H1 (cell line): Measurements from ENCODE around the gene CFAP65. TPM values are rescaled to one million over a fixed set of nuclear protein-coding genes. Genes with fewer than 3 reads are reported as not detected.

ENCODE experiments used
- CTCF ChIA-PET: fragments of 300-600 bp; sonication (Branson Sonifier 250); formaldehyde crosslinking; loops from one replicate; lab custom pipeline; 2021; ENCODE audit not compliant: partially characterized antibody; lab: Charles Lee
- POLR2A ChIA-PET: fragments of 300-600 bp; sonication (Branson Sonifier 250); formaldehyde crosslinking; loops from one replicate; lab custom pipeline; 2021; ENCODE audit warnings: inconsistent platforms; ENCODE audit not compliant: partially characterized antibody; lab: Charles Lee
- DNase-seq, 2 experiments: peaks; one replicate each; pipeline versions ENCODE4 v3.0.0 to v3.0.0-alpha.2; 2010 to 2022; ENCODE audit warnings: low spot score in 2 of 2, low read depth in 1 of 2, mixed read lengths in 1 of 2
- FAIRE-seq: peaks from 2 replicates; lab custom pipeline; 2011; peaks lifted over from hg19 to GRCh38; lab: Jason Lieb, UNC
- H2AFZ ChIP-seq: 2 replicates; pipeline ENCODE4 v1.8.1; 2012; ENCODE audit warnings: low read length, inconsistent platforms
- H2AK5ac ChIP-seq: 2 replicates; pipeline ENCODE4 v1.6.1; 2013; ENCODE audit warnings: low read depth, low read length
- H2BK120ac ChIP-seq: replicated peaks from 2 replicates; pipeline ENCODE3; 2013; ENCODE audit warnings: low read depth, low read length, inconsistent platforms
- H2BK12ac ChIP-seq: 2 replicates; pipeline ENCODE4 v1.6.1; 2013; ENCODE audit warnings: low read depth, low read length
- H2BK15ac ChIP-seq: 2 replicates; pipeline ENCODE4 v1.6.1; 2013; ENCODE audit warnings: low read length
- H2BK20ac ChIP-seq: 2 replicates; pipeline ENCODE4 v1.6.1; 2013; ENCODE audit warnings: low read length
- H2BK5ac ChIP-seq: 2 replicates; pipeline ENCODE4 v1.6.1; 2013; ENCODE audit warnings: low read depth, low read length
- H3K14ac ChIP-seq: 2 replicates; pipeline ENCODE4 v1.6.1; 2013; ENCODE audit warnings: inconsistent platforms; ENCODE audit not compliant: insufficient read length
- H3K18ac ChIP-seq: 2 replicates; pipeline ENCODE4 v1.6.1; 2013; ENCODE audit warnings: low read length; ENCODE audit errors: extremely low read depth
- H3K23ac ChIP-seq: 2 replicates; pipeline ENCODE4 v1.6.1; 2013; ENCODE audit warnings: inconsistent platforms; ENCODE audit not compliant: insufficient read length
- H3K23me2 ChIP-seq: 2 replicates; pipeline ENCODE4 v1.6.1; 2013; ENCODE audit warnings: low read depth, low read length
- H3K27ac ChIP-seq: 2 replicates; pipeline ENCODE4 v1.6.1; 2011; ENCODE audit warnings: low read depth, low read length, inconsistent platforms
- H3K27me3 ChIP-seq, 4 experiments: replicated peaks in 1 of 4; 1 replicate in 1 of 4; 2 replicates in 3 of 4; pipeline versions ENCODE4 v1.6.1 to v1.8.1; 2011 to 2013; ENCODE audit warnings: low read length in 3 of 4, mild to moderate bottlenecking in 3 of 4, inconsistent platforms in 2 of 4, mixed read lengths in 2 of 4, moderate library complexity in 1 of 4; ENCODE audit not compliant: control insufficient read depth in 3 of 4, insufficient read depth in 3 of 4; ENCODE audit errors: extremely low read depth in 1 of 4
- H3K36me3 ChIP-seq, 4 experiments: 2 replicates each; pipeline versions ENCODE4 v1.6.1 to v1.8.1; 2011 to 2013; ENCODE audit warnings: mild to moderate bottlenecking in 4 of 4, low read length in 3 of 4, moderate library complexity in 2 of 4, control low read depth in 1 of 4, inconsistent platforms in 1 of 4; ENCODE audit not compliant: insufficient read depth in 4 of 4, control insufficient read depth in 2 of 4
- H3K4ac ChIP-seq: replicated peaks from 2 replicates; pipeline ENCODE3; 2013; ENCODE audit warnings: low read length, low read depth, mixed read lengths, inconsistent platforms; ENCODE audit not compliant: insufficient read length
- H3K4me1 ChIP-seq, 4 experiments: replicated peaks in 1 of 4; 1 replicate in 1 of 4; 2 replicates in 3 of 4; pipeline versions ENCODE4 v1.6.1 to v1.8.1; 2011 to 2013; ENCODE audit warnings: low read length in 3 of 4, inconsistent platforms in 2 of 4, mixed read lengths in 1 of 4; ENCODE audit not compliant: insufficient read depth in 4 of 4, control insufficient read depth in 3 of 4
- H3K4me2 ChIP-seq, 2 experiments: 2 replicates each; pipeline versions ENCODE4 v1.6.1 to v1.8.1; 2011 to 2013; ENCODE audit warnings: low read depth in 2 of 2, low read length in 2 of 2, control low read depth in 1 of 2, inconsistent platforms in 1 of 2, mild to moderate bottlenecking in 1 of 2; ENCODE audit not compliant: insufficient read depth in 1 of 2
- H3K4me3 ChIP-seq, 4 experiments: fragments of 200-600, 300-600 bp in 1 of 4; sonication (generic), shearing (Covaris generic), sonication (Bioruptor Twin) in 1 of 4; 2 replicates each; pipeline versions ENCODE4 v1.5.1 to v1.8.1; 2011 to 2016; ENCODE audit warnings: low read length in 4 of 4, low read depth in 3 of 4, control low read depth in 2 of 4, inconsistent platforms in 2 of 4, mild to moderate bottlenecking in 2 of 4, mixed read lengths in 1 of 4, moderate library complexity in 1 of 4; ENCODE audit not compliant: insufficient read depth in 2 of 4; ENCODE audit errors: extremely low read depth in 1 of 4
- H3K56ac ChIP-seq: replicated peaks from 2 replicates; pipeline ENCODE3; 2013; ENCODE audit warnings: low read depth, mild to moderate bottlenecking, mixed read lengths, low read length, inconsistent platforms; ENCODE audit not compliant: insufficient read length
- H3K79me1 ChIP-seq: 2 replicates; pipeline ENCODE4 v1.6.1; 2013; ENCODE audit warnings: low read depth, low read length, control low read depth
- H3K79me2 ChIP-seq, 2 experiments: 2 replicates each; pipeline versions ENCODE4 v1.6.1 to v1.8.1; 2012 to 2013; ENCODE audit warnings: low read length in 2 of 2, mild to moderate bottlenecking in 2 of 2, inconsistent platforms in 1 of 2; ENCODE audit not compliant: insufficient read depth in 2 of 2, control insufficient read depth in 1 of 2
- H3K9ac ChIP-seq, 4 experiments: replicated peaks in 1 of 4; 1 replicate in 1 of 4; 2 replicates in 3 of 4; pipeline versions ENCODE4 v1.6.1 to v1.8.1; 2011 to 2013; ENCODE audit warnings: low read depth in 3 of 4, low read length in 3 of 4, control low read depth in 2 of 4, mild to moderate bottlenecking in 2 of 4, moderate library complexity in 2 of 4, inconsistent platforms in 1 of 4; ENCODE audit errors: extremely low read depth in 1 of 4
- H3K9me3 ChIP-seq, 2 experiments: 2 replicates each; pipeline versions ENCODE4 v1.6.1 to v1.8.1; 2012 to 2013; ENCODE audit warnings: mild to moderate bottlenecking in 2 of 2, moderate library complexity in 2 of 2, control low read depth in 1 of 2, inconsistent platforms in 1 of 2, low read depth in 1 of 2, low read length in 1 of 2, mixed read lengths in 1 of 2; ENCODE audit not compliant: insufficient read depth in 2 of 2
- H4K20me1 ChIP-seq, 2 experiments: replicated peaks in 1 of 2; 2 replicates each; pipeline versions ENCODE3 to v1.8.1; 2011 to 2013; ENCODE audit warnings: inconsistent platforms in 2 of 2, low read length in 2 of 2, mild to moderate bottlenecking in 1 of 2; ENCODE audit not compliant: insufficient read depth in 2 of 2, control insufficient read depth in 1 of 2
- H4K5ac ChIP-seq: 2 replicates; pipeline ENCODE4 v1.6.1; 2013; ENCODE audit warnings: low read length, low read depth, mixed read lengths, inconsistent platforms; ENCODE audit not compliant: insufficient read length
- H4K8ac ChIP-seq: 2 replicates; pipeline ENCODE4 v1.8.0; 2013; ENCODE audit warnings: mild to moderate bottlenecking, moderate library complexity, low read length, inconsistent platforms; ENCODE audit not compliant: insufficient read depth; ENCODE audit errors: extremely low read depth
- H4K91ac ChIP-seq: replicated peaks from 2 replicates; pipeline ENCODE3; 2013; ENCODE audit warnings: low read length, mixed read lengths, inconsistent platforms; ENCODE audit not compliant: insufficient read length
- CREB1 ChIP-seq: IDR thresholded peaks from 2 replicates; pipeline ENCODE4 v1.6.1; 2012; ENCODE audit warnings: inconsistent platforms
- E2F6 ChIP-seq: IDR thresholded peaks from 2 replicates; pipeline ENCODE4 v1.6.1; 2012; ENCODE audit warnings: inconsistent platforms
- EGR1 ChIP-seq: IDR thresholded peaks from 2 replicates; pipeline ENCODE4 v1.6.1; 2011; ENCODE audit warnings: low read depth, low read length, borderline replicate concordance
- KDM4A ChIP-seq: IDR thresholded peaks from one replicate; pipeline ENCODE4 v1.7.1; 2012; ENCODE audit warnings: low read depth, mild to moderate bottlenecking, moderate library complexity, low read length, inconsistent platforms; ENCODE audit not compliant: severe bottlenecking
- POU5F1 ChIP-seq: IDR thresholded peaks from 2 replicates; pipeline ENCODE4 v1.6.1; 2011; ENCODE audit warnings: low read depth, mild to moderate bottlenecking, low read length, moderate library complexity
- SRF ChIP-seq: IDR thresholded peaks from 2 replicates; pipeline ENCODE4 v1.6.1; 2011; ENCODE audit warnings: mild to moderate bottlenecking, low read depth, low read length, moderate library complexity
- WGBS, 2 experiments: shearing (Covaris generic) in 1 of 2; methylation state at CpG; one replicate each; pipeline versions ENCODE4 v1.1.6 to v1.1.7; 2013 to 2015; ENCODE audit warnings: low lambda C conversion rate in 2 of 2, mixed read lengths in 2 of 2, inconsistent platforms in 1 of 2, low coverage in 1 of 2, missing lambda C conversion rate in 1 of 2; ENCODE audit not compliant: insufficient replicate concordance in 2 of 2, insufficient coverage in 1 of 2, insufficient read length in 1 of 2; ENCODE audit errors: extremely low coverage in 1 of 2, missing lambda C conversion rate in 1 of 2; 5-methylcytosine and 5-hydroxymethylcytosine counted together
- polyA plus RNA-seq, 7 experiments: library from polyadenylated mRNA; depleted of rRNA in 3 of 7; stranded (reverse) in 5 of 7; unstranded in 2 of 7; fragments of >200 nt in 5 of 7; fragments of 200-250 nt in 2 of 7; gene quantifications; 1 replicate in 5 of 7; 2 replicates in 1 of 7; 4 replicates in 1 of 7; pipeline versions ENCODE4 v1.2.1 to v1.2.3, GENCODE V29; 2011 to 2013; ENCODE audit warnings: missing spikeins in 2 of 7, mixed read lengths in 2 of 7
- total RNA-seq: library from RNA; stranded (reverse); fragmentation: NEBNext Ultra II Directional; extraction: Animal tissue kit (Norgen Biotek cat#: 25700); gene quantifications from 2 replicates; pipeline ENCODE4 v1.2.1, GENCODE V29; 2021

The CFAP65 gene
- total and polyA plus RNA-seq, 2 of the 8 experiments (the other 6 are each of a cell fraction or from before 2014, with no cell fraction given), result 0.19 to 0.45 TPM

DNA sequence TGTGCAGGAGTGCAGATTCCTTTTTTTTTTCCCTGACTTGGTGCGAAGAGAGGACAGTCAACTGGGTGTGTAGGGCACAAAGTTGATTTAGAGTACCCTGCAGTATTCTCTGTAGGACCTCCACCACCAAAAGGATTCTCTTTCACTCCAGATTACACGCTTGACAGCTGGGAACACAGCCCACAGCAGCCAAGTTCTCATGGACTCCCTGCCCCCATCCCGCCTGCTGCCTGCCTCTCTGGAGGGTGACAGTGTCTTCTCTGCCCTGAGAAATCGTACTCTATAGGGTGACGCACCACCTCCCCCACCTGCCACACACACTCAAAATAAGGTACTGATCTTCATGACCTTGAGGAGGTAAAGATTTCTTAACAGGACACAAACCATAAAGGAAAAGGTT is 46.0 kb upstream of the CFAP65 start:
- no peaks in the 10 kb centered on the region for H3K36me3 ChIP-seq

More for the DNA sequence above, 46.0 kb upstream of the CFAP65 start:
- Histone ChIP-seq H3K4me3 (no peak overlapping the region), H3K27me3 (no peaks in the 10 kb centered on the region), H4K91ac (no peak overlapping the region), H3K27ac (no peak overlapping the region), H3K4ac (no peak overlapping the region), H4K8ac (0 out of 2 replicates have a peak overlapping the region, but pooled peaks have one; percentile 42), H3K9ac (no peak overlapping the region; a peak in 1 of 7 replicates), H3K9me3 (no peaks in the 10 kb centered on the region), H4K20me1 (peaks cover 0 to 4% of the 10 kb centered on the region in 2 experiments), H2BK20ac (no peak overlapping the region), H3K18ac (no peak overlapping the region), H3K79me1 (no peaks in the 10 kb centered on the region), H3K4me2 (no peak overlapping the region), H3K56ac (no peak overlapping the region), H3K23ac (no peak overlapping the region), H3K79me2 (no peaks in the 10 kb centered on the region), H3K14ac (no peak overlapping the region), H2BK5ac (no peak overlapping the region), H2BK120ac (no peak overlapping the region), H4K5ac (no peak overlapping the region), H2AK5ac (no peak overlapping the region), H2BK15ac (no peak overlapping the region), H2AFZ (no peak overlapping the region), H2BK12ac (no peak overlapping the region), H3K4me1 (no peaks in the 10 kb centered on the region), H3K23me2 (no peaks in the 10 kb centered on the region)
- FAIRE-seq, result no peak
- TF ChIP-seq EGR1, result no peak
- no peak for TF ChIP-seq E2F6
- no peak for TF ChIP-seq SRF
- TF ChIP-seq KDM4A, result no peak
- TF ChIP-seq POU5F1, result no peak
- no peak for TF ChIP-seq CREB1
- ChIA-PET CTCF (interaction anchor here (1.3 to 62.8 kb wide), 5 partner anchors 14 to 67 kb away, joined by 3 to 1777 read pairs (median 16); no protein-coding TSS in a partner anchor), POLR2A (no interaction called here)
- WGBS, 2 experiments, result 84% methylated on average over 5 of the region's 5 CpGs; no CpG with 5 or more reads in 1 of the 2 experiments
- DNase-seq, result no peak
